Tibial artery (tissue), 4 donors: ENCODE data around the gene FRMD4A.

ENCODE experiments used
- DNase-seq, 2 donors: peaks; one replicate each; pipeline ENCODE4 v3.0.0-alpha.2; 2019
- H3K27ac ChIP-seq, 2 donors: fragments of 200-600 bp; sonication (generic) in 1 of 2; 1 replicate in 1 of 2; 2 replicates in 1 of 2; pipeline ENCODE4 v1.5.1; 2018 to 2019; ENCODE audit warnings: mild to moderate bottlenecking in 1 of 2
- H3K27me3 ChIP-seq, 2 donors: fragments of 200-600 bp; sonication (generic) in 1 of 2; one replicate each; pipeline versions ENCODE4 v1.5.1 to v1.6.0; 2016 to 2019
- H3K36me3 ChIP-seq, 3 donors: fragments of 200-600 bp; sonication (generic) in 2 of 3; one replicate each; pipeline ENCODE4 v1.5.1; 2016 to 2019; ENCODE audit warnings: mild to moderate bottlenecking in 2 of 3
- H3K4me1 ChIP-seq, 4 donors: fragments of 200-600 bp; sonication (generic) in 2 of 4; 1 replicate in 3 of 4; 2 replicates in 1 of 4; pipeline ENCODE4 v1.5.1; 2016 to 2019
- H3K4me3 ChIP-seq, 2 donors: fragments of 200-600 bp; sonication (generic) in 1 of 2; 1 replicate in 1 of 2; 2 replicates in 1 of 2; pipeline ENCODE4 v1.5.1; 2018 to 2019; ENCODE audit warnings: mild to moderate bottlenecking in 2 of 2
- H3K9me3 ChIP-seq, 3 donors: fragments of 200-600 bp; sonication (generic) in 1 of 3; one replicate each; pipeline ENCODE4 v1.5.1; 2016 to 2019
- intact Hi-C: fragments of 100-400 bp; cut with DNase I; formaldehyde crosslinking; loops from one replicate; pipeline ENCODE4 v1.15.0; 2023; ENCODE audit warnings: low total_unique reads
- TF ChIP-seq, protein P1 (sequence below), 2 experiments: fragments of 200-600 bp in 1 of 2; fragments of 450-650 bp in 1 of 2; IDR thresholded peaks; one replicate each; pipeline ENCODE4 v1.5.1; 2017 to 2019; ENCODE audit warnings: antibody characterized with exemption in 2 of 2, mild to moderate bottlenecking in 1 of 2, moderate library complexity in 1 of 2

The FRMD4A gene

DNA sequence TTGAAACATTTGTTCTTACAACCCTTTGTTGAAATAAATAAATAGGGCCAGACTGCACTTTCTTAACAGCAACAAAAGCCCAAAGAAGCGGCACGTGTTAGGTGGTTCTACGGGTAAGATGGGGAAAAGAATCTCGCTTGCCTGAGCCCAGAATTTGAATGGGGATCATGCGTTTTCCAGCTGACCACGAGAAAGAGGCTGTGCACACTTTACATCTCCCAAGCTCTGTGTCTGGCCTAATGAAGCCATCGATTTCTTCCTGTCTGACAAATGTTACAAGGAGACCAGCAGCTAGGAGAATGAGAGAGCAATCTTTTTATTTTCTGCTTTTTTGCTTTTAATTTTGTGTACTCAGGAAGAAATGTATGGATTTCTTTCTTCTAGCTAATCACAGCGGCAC lies 52.2 kb downstream of the FRMD4A start:
- TF ChIP-seq, protein P1, sequence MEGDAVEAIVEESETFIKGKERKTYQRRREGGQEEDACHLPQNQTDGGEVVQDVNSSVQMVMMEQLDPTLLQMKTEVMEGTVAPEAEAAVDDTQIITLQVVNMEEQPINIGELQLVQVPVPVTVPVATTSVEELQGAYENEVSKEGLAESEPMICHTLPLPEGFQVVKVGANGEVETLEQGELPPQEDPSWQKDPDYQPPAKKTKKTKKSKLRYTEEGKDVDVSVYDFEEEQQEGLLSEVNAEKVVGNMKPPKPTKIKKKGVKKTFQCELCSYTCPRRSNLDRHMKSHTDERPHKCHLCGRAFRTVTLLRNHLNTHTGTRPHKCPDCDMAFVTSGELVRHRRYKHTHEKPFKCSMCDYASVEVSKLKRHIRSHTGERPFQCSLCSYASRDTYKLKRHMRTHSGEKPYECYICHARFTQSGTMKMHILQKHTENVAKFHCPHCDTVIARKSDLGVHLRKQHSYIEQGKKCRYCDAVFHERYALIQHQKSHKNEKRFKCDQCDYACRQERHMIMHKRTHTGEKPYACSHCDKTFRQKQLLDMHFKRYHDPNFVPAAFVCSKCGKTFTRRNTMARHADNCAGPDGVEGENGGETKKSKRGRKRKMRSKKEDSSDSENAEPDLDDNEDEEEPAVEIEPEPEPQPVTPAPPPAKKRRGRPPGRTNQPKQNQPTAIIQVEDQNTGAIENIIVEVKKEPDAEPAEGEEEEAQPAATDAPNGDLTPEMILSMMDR (IDR thresholded peaks at IDR 0.05): no peak
- intact Hi-C loops: no loop called here
- no peak for DNase-seq

DNA sequence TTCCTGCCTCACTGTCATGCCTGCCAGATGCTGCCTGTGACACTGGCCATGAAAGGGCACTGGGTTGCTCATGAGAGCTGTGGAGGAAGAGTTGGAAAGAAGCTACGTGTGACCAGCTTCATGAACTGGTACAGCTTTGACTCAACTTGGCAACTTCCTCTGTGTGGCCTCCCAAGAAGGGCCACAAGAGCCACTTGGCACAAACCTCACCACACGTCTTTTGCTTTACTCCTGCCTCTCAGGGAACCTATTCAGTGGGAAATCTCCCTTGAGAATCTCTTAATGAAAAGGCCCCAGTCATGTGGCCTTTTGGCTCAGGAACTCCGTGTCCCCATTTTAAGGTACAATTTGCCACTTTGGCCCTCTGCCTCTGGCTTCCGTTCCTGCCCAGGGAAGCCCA lies 54.5 kb downstream of the FRMD4A start:
- TF ChIP-seq, protein P1 (IDR thresholded peaks at IDR 0.05): no peak
- DNase-seq: no peak
- H3K4me1 ChIP-seq: no peaks in the 10 kb centered on the region
- no peaks in the 10 kb centered on the region for H3K36me3 ChIP-seq
- intact Hi-C loops: no loop called here
- H3K4me3 ChIP-seq: no peak overlapping the region
- H3K9me3 ChIP-seq: no peaks in the 10 kb centered on the region
- H3K27ac ChIP-seq: no peak overlapping the region
- peaks cover 0 to 5% of the 10 kb centered on the region in 2 donors for H3K27me3 ChIP-seq

More for the DNA sequence above, 52.2 kb downstream of the FRMD4A start:
- Histone ChIP-seq H3K9me3 (no peaks in the 10 kb centered on the region), H3K4me1 (no peaks in the 10 kb centered on the region), H3K27ac (no peak overlapping the region), H3K27me3 (peaks cover 0 to 5% of the 10 kb centered on the region in 2 donors), H3K4me3 (no peak overlapping the region), H3K36me3 (no peaks in the 10 kb centered on the region)

DNA sequence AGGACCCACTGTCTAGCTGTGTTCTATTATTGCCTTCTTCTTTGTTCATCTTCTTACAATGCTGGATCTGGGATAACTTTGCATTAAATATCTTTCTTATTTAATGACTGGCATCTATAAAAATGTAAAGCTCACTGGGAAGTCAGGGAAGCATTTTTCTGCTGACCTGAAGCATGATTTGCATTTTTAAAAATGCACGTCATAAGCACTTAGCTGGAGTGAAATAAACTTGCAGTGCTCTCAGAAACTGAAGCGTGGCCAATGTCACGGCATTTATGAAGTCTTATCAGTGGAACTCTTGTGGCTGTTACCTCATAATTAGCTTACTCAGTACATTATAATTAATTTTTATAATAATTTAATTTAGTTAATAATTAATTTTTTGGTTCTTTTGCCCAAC lies 59.1 kb downstream of the FRMD4A start:
- H3K36me3 ChIP-seq: no peaks in the 10 kb centered on the region
- no peak overlapping the region for H3K4me3 ChIP-seq
- no peaks in the 10 kb centered on the region for H3K9me3 ChIP-seq
- H3K4me1 ChIP-seq: no peaks in the 10 kb centered on the region
- intact Hi-C loops: no loop called here
- TF ChIP-seq, protein P1 (IDR thresholded peaks at IDR 0.05): no peak
- no peak for DNase-seq
- no peak overlapping the region for H3K27ac ChIP-seq
- H3K27me3 ChIP-seq: peaks cover 0 to 8% of the 10 kb centered on the region in 2 donors

DNA sequence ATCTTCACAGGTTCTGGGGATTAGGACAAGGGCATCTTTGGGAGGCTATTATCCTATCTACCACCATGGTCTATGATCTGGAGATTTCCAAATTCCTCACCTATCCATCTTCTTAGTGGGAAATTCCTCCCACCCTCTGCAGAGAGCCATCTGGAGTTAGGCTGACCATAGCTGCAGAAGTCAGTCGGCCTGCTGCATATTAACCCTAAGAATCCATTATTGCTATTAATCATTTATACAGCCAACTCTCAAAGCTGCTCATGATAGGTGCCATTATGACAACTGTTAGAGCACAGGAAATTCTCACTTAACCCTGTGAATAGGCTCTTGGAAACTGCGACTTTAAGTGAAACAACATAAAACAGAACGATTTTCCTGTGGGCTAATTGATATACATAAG lies 60.4 kb downstream of the FRMD4A start:
- intact Hi-C loops: no loop called here
- DNase-seq: no peak
- no peaks in the 10 kb centered on the region for H3K36me3 ChIP-seq
- H3K4me3 ChIP-seq: no peak overlapping the region
- H3K27ac ChIP-seq: no peak overlapping the region
- peaks cover 0 to 5% of the 10 kb centered on the region in 2 donors for H3K27me3 ChIP-seq
- TF ChIP-seq, protein P1 (IDR thresholded peaks at IDR 0.05): no peak
- H3K4me1 ChIP-seq: no peaks in the 10 kb centered on the region
- H3K9me3 ChIP-seq: no peaks in the 10 kb centered on the region

DNA sequence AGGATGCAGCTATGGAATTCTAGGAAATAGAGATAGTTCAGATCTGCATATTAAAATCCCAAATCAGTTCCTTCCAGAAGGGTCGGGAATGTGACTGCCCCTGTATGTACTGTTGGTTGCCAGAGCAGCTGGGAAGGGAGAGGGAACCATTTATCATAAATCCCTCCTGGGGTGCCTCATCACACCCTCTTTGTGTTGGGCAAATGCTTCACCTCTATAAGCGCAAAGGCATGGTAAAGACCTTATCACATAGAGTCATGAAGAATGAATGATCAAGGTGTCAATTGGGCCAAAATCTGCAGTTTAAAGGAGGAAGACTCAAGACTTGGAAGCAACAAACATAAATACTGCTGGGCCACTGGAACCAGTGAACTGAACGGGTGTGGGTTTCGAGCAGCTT lies 65.0 kb downstream of the FRMD4A start:
- Histone ChIP-seq H3K36me3 (no peaks in the 10 kb centered on the region), H3K9me3 (no peaks in the 10 kb centered on the region), H3K4me3 (no peak overlapping the region), H3K27me3 (peaks cover 0 to 16% of the 10 kb centered on the region in 2 donors), H3K27ac (no peak overlapping the region), H3K4me1 (no peaks in the 10 kb centered on the region)
- DNase-seq: no peak
- intact Hi-C loops: no loop called here
- TF ChIP-seq, protein P1 (IDR thresholded peaks at IDR 0.05): no peak

DNA sequence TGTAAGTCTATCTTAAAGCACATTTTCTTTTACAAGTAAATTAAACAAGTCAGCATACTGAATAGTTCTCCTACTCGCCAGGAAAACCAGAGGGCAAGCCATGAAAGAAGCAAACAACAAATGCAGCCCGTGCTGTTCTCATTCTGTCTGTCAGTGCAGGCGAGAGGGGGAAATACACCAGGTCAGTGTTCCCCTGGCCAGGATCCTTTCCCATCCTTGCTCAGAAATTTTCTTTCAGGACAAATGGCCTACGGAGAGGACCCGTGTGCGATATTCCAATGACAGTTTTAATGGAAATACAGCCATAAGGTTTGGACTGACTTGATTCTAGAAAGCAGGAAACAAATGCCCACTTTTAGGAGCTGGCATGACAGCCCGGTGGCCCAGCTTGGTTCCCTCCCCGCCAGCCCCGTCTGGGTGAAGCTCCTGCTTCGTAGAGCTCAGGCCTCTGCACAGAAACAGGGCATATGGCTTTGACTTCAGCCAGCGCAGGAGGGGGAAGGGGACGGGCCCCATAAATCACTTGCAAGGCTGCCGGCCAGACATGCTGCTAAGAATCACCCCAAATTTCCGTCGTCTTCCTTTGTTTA lies 67.8 kb downstream of the FRMD4A start:
- no peaks in the 10 kb centered on the region for H3K9me3 ChIP-seq
- intact Hi-C loops: no loop called here
- no peaks in the 10 kb centered on the region for H3K36me3 ChIP-seq
- peaks cover 0 to 11% of the 10 kb centered on the region in 2 donors for H3K27me3 ChIP-seq
- H3K4me1 ChIP-seq: no peaks in the 10 kb centered on the region
- DNase-seq: no peak
- TF ChIP-seq, protein P1 (IDR thresholded peaks at IDR 0.05): no peak
- no peak overlapping the region for H3K27ac ChIP-seq
- H3K4me3 ChIP-seq: no peak overlapping the region
